ENCODE data around the gene NR1I3.

DNA sequence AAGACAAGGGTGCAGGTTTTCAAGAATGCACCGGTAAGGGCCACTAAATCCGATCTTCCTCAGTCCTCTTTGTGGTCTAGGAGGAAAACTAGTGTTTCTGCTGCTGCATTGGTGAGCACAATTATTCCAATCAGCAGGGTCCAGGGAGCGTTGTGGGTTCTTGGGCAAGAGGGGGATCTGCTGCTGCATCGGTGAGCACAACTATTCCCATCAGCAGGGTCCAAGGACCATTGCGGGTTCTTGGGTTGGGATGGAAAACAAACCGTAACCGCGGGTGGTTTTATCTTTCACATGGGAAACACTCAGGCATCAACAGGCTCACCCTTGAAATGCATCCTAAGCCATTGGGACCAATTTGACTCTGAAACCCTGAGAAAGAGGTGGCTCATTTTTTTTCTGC, 13.6 kb upstream of the NR1I3 start:
- TF ChIP-seq POLR2A (IDR thresholded peaks at IDR 0.05; ENCODE audit: low read depth, low read length): no peak
- TF ChIP-seq POLR2AphosphoS5 (IDR thresholded peaks at IDR 0.05; ENCODE audit: low read depth, low read length): no peak

All from GM12892 (cell line).